A549 (cell line): Measurements from ENCODE around the gene ZNF652. TPM values are rescaled to one million over a fixed set of nuclear protein-coding genes. Genes with fewer than 3 reads are reported as not detected.
"Not testable (repeated sequence)": the region's sequence is repeated elsewhere in the genome, so short reads cannot be mapped to it uniquely, and the experiment has no call there.

Experiments
- ATAC-seq, 2 experiments: fragments of 200-7000 bp in 1 of 2; fragments of >200 bp in 1 of 2; cut with Nextera tagmentation in 1 of 2; cut with Tn5 transposase in 1 of 2; 3 replicates each; pipeline versions ENCODE4 v1.8.0 to v1.9.1; 2018 to 2020; ENCODE audit warnings: mild to moderate bottlenecking in 1 of 2, moderate library complexity in 1 of 2
- CTCF ChIA-PET: fragments of 300-600 bp; sonication (Branson Sonifier 250); formaldehyde crosslinking; extraction: SDS; loops from one replicate; lab custom pipeline; 2021; ENCODE audit warnings: antibody characterized with exemption, inconsistent platforms; lab: Yijun Ruan, JAX
- POLR2A ChIA-PET: fragments of 350-600 bp; formaldehyde crosslinking; extraction: SDS; loops from one replicate; lab custom pipeline; 2021; ENCODE audit warnings: antibody characterized with exemption, inconsistent platforms; lab: Yijun Ruan, JAX
- DNase-seq, 2 experiments: peaks; one replicate each; pipeline versions ENCODE4 v3.0.0 to v3.0.0-alpha.2; 2011 to 2016; ENCODE audit warnings: low read depth in 1 of 2, low spot score in 1 of 2
- FAIRE-seq: peaks from 2 replicates; lab custom pipeline; 2011; peaks lifted over from hg19 to GRCh38; lab: Jason Lieb, UNC
- H3K27ac ChIP-seq, 2 experiments: fragments of >200 bp; sonication (Bioruptor Twin); formaldehyde crosslinking; 3 replicates each; pipeline ENCODE4 v1.5.1; 2016 to 2017
- H3K4me1 ChIP-seq: fragments of >200 bp; sonication (Bioruptor Twin); formaldehyde crosslinking; 3 replicates; pipeline ENCODE4 v1.6.1; 2016
- H3K4me2 ChIP-seq: fragments of >200 bp; sonication (Bioruptor Twin); formaldehyde crosslinking; 3 replicates; pipeline ENCODE4 v1.6.1; 2016
- H3K4me3 ChIP-seq: fragments of >200 bp; sonication (Bioruptor Twin); formaldehyde crosslinking; 3 replicates; pipeline ENCODE4 v1.5.1; 2016
- H3K9me3 ChIP-seq: fragments of >200 bp; sonication (Bioruptor Twin); formaldehyde crosslinking; 3 replicates; pipeline ENCODE4 v1.6.1; 2016
- BCL3 ChIP-seq: fragments of >200 bp; sonication (Bioruptor Twin); formaldehyde crosslinking; IDR thresholded peaks from 3 replicates; pipeline ENCODE4 v1.6.1; 2016
- CTCF ChIP-seq: fragments of >200 bp; sonication (Bioruptor Twin); formaldehyde crosslinking; IDR thresholded peaks from 3 replicates; pipeline ENCODE4 v1.5.1; 2016
- EHF ChIP-seq: fragments of 250-450 bp; sonication (Bioruptor Pico); IDR thresholded peaks from 2 replicates; pipeline ENCODE4 v1.5.0; 2020; ENCODE audit warnings: mild to moderate bottlenecking
- ESRRA ChIP-seq: fragments of 150-350 bp; IDR thresholded peaks from 2 replicates; pipeline ENCODE4 v1.6.1; 2014; ENCODE audit warnings: mild to moderate bottlenecking, low read length, borderline replicate concordance
- HOXB13 ChIP-seq: fragments of 250-450 bp; sonication (Bioruptor Pico); IDR thresholded peaks from 2 replicates; pipeline ENCODE4 v1.5.0; 2020; ENCODE audit warnings: low read depth, mild to moderate bottlenecking, moderate library complexity
- JUNB ChIP-seq: fragments of >200 bp; sonication (Bioruptor Twin); formaldehyde crosslinking; IDR thresholded peaks from 2 replicates; pipeline ENCODE4 v1.6.1; 2016
- KDM1A ChIP-seq: fragments of 200-600 bp; sonication (generic); IDR thresholded peaks from 2 replicates; pipeline ENCODE4 v1.6.1; 2016; ENCODE audit warnings: low read depth, mild to moderate bottlenecking
- KDM5A ChIP-seq: fragments of 200-600 bp; sonication (generic); IDR thresholded peaks from 2 replicates; pipeline ENCODE4 v1.6.1; 2016; ENCODE audit warnings: antibody characterized with exemption, mild to moderate bottlenecking
- MAFK ChIP-seq: fragments of 450-650 bp; IDR thresholded peaks from 2 replicates; pipeline ENCODE4 v1.6.1; 2014; ENCODE audit not compliant: partially characterized antibody
- MAX ChIP-seq: IDR thresholded peaks from 2 replicates; pipeline ENCODE4 v1.6.1; 2012
- MYC ChIP-seq: IDR thresholded peaks from 2 replicates; pipeline ENCODE4 v1.6.1; 2012; ENCODE audit warnings: mild to moderate bottlenecking, inconsistent platforms, low read length, improper control_type of control experiment, borderline replicate concordance
- PHF8 ChIP-seq: fragments of 200-600 bp; sonication (generic); IDR thresholded peaks from 2 replicates; pipeline ENCODE4 v1.6.1; 2016; ENCODE audit warnings: low read depth, mild to moderate bottlenecking, antibody characterized with exemption, moderate library complexity, borderline replicate concordance
- RAD21 ChIP-seq, 2 experiments: fragments of >200 bp in 1 of 2; sonication (Bioruptor Twin) in 1 of 2; formaldehyde crosslinking in 1 of 2; IDR thresholded peaks in 1 of 2; conservative IDR thresholded peaks in 1 of 2; 2 replicates in 1 of 2; 3 replicates in 1 of 2; pipeline ENCODE4 v1.6.1; 2012 to 2018; ENCODE audit warnings: inconsistent platforms in 1 of 2
- RNF2 ChIP-seq: fragments of 200-600 bp; sonication (generic); IDR thresholded peaks from 2 replicates; pipeline ENCODE4 v1.6.1; 2016; ENCODE audit warnings: low read depth, mild to moderate bottlenecking, antibody characterized with exemption, moderate library complexity, borderline replicate concordance
- WGBS: methylation state at CpG from one replicate; pipeline ENCODE4 v1.1.6; 2017; ENCODE audit errors: missing lambda C conversion rate; 5-methylcytosine and 5-hydroxymethylcytosine counted together
- polyA plus RNA-seq, 4 experiments: library from polyadenylated mRNA; depleted of rRNA in 3 of 4; stranded (reverse); fragments of >200 nt; fragmentation: RNase III in 1 of 4; extraction: RNeasy Plus Mini Kit Qiagen cat#74134 plus additional on column Dnase treatment in 1 of 4; gene quantifications; 2 replicates in 3 of 4; 3 replicates in 1 of 4; pipeline ENCODE4 v1.2.3, GENCODE V29; 2011 to 2017
- TF ChIP-seq, protein P1 (sequence below): IDR thresholded peaks from 2 replicates; pipeline ENCODE4 v1.6.1; 2012
- TF ChIP-seq, protein P2 (sequence below): fragments of >200 bp; sonication (Bioruptor Twin); formaldehyde crosslinking; IDR thresholded peaks from 2 replicates; pipeline ENCODE4 v1.6.1; 2016
- TF ChIP-seq, protein P3 (sequence below): fragments of 250-450 bp; sonication (Bioruptor Pico); IDR thresholded peaks from 2 replicates; pipeline ENCODE4 v1.5.0; 2020; ENCODE audit warnings: low read depth, mild to moderate bottlenecking, moderate library complexity

ZNF652 gene
- polyA plus RNA-seq, 2 of the 4 experiments (the other 2 are of a cell fraction): 5.7 to 14.8 TPM

- Histone ChIP-seq H3K27ac (no peak overlapping the region), H3K4me1 (peaks cover 5% of the 10 kb centered on the region; the same call in 2 of the 3 replicates), H3K4me2 (no peak overlapping the region), H3K9me3 (no peaks in the 10 kb centered on the region), H3K4me3 (no peak overlapping the region)
- ChIA-PET CTCF (interaction anchor here (0.7 to 2.6 kb wide), 11 partner anchors 10 to 484 kb away, joined by 3 to 11 read pairs (median 4); no protein-coding TSS in a partner anchor), POLR2A (no interaction called here)
- peak; percentile 66 to 70 for DNase-seq
- WGBS: 16% methylated on average over 2 of the region's 2 CpGs
- peak; percentile 55 to 72; a peak in 5 of 6 replicates for ATAC-seq
- FAIRE-seq: no peak
- TF ChIP-seq RAD21 (conservative IDR thresholded peaks at IDR 0.05 in 1 of 2, IDR thresholded peaks at IDR 0.05 in 1 of 2): peak in 1 of 2 experiments; percentile 23; a peak in 1 of 5 replicates
- no peak for TF ChIP-seq HOXB13
- TF ChIP-seq EHF (CRISPR knock-in tag): no peak
- no peak for TF ChIP-seq MAX
- TF ChIP-seq MAFK: peak; percentile 72
- TF ChIP-seq PHF8: no peak
- TF ChIP-seq, all 56 proteins: peak for 2
Observed at GRCh38 chr17:49365667-49366066, 3.6 kb upstream of the ZNF652 start.

GRCh38 chr17:49365126-49365525 lies 3.1 kb upstream of the ZNF652 start:
- CTCF ChIA-PET: interaction anchor here (0.6 to 2.8 kb wide), 9 partner anchors 16 to 192 kb away, joined by 3 to 11 read pairs (median 6); no protein-coding TSS in a partner anchor
- FAIRE-seq: not testable (repeated sequence)

GRCh38 chr17:49364119-49364518 lies 2.1 kb upstream of the ZNF652 start:
- WGBS: 69% methylated on average over 2 of the region's 2 CpGs
- ChIA-PET CTCF (interaction anchor here (1.3 to 2.8 kb wide), 5 partner anchors 17 to 193 kb away, joined by 4 to 11 read pairs (median 6); no protein-coding TSS in a partner anchor), POLR2A (no interaction called here)
- Histone ChIP-seq H3K9me3 (no peaks in the 10 kb centered on the region), H3K4me2 (no peak overlapping the region), H3K4me3 (no peak overlapping the region), H3K4me1 (peaks cover 21% of the 10 kb centered on the region), H3K27ac (no peak overlapping the region)
- peak; percentile 18; the same call in 2 of the 3 replicates for TF ChIP-seq CTCF
- TF ChIP-seq, protein P1, sequence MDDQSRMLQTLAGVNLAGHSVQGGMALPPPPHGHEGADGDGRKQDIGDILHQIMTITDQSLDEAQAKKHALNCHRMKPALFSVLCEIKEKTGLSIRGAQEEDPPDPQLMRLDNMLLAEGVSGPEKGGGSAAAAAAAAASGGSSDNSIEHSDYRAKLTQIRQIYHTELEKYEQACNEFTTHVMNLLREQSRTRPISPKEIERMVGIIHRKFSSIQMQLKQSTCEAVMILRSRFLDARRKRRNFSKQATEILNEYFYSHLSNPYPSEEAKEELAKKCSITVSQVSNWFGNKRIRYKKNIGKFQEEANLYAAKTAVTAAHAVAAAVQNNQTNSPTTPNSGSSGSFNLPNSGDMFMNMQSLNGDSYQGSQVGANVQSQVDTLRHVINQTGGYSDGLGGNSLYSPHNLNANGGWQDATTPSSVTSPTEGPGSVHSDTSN: no peak
- no peak for TF ChIP-seq MYC
- no peak for TF ChIP-seq KDM5A
- no peak for TF ChIP-seq KDM1A
- TF ChIP-seq RNF2: no peak
- TF ChIP-seq, protein P2, sequence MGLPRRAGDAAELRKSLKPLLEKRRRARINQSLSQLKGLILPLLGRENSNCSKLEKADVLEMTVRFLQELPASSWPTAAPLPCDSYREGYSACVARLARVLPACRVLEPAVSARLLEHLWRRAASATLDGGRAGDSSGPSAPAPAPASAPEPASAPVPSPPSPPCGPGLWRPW: no peak
- TF ChIP-seq ESRRA: no peak
- TF ChIP-seq RAD21 (conservative IDR thresholded peaks at IDR 0.05 in 1 of 2, IDR thresholded peaks at IDR 0.05 in 1 of 2): 0 out of 5 replicates have a peak, but pooled peaks of 1 of the 2 experiments have one; percentile 16
- TF ChIP-seq JUNB: no peak
- no peak for TF ChIP-seq BCL3
- TF ChIP-seq, protein P3, sequence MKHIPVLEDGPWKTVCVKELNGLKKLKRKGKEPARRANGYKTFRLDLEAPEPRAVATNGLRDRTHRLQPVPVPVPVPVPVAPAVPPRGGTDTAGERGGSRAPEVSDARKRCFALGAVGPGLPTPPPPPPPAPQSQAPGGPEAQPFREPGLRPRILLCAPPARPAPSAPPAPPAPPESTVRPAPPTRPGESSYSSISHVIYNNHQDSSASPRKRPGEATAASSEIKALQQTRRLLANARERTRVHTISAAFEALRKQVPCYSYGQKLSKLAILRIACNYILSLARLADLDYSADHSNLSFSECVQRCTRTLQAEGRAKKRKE (CRISPR knock-in tag): no peak
- ATAC-seq (no peak), FAIRE-seq (no peak), DNase-seq (no peak)

More at GRCh38 chr17:49365126-49365525, 3.1 kb upstream of the ZNF652 start:
- H3K4me2 ChIP-seq, H3K4me3 ChIP-seq, H3K27ac ChIP-seq, H3K9me3 ChIP-seq, DNase-seq, POLR2A ChIA-PET, ATAC-seq: not testable (repeated sequence)
- 94% methylated on average over 10 of the region's 10 CpGs for WGBS
- peaks cover 11% of the 10 kb centered on the region for H3K4me1 ChIP-seq
